HG03558 (cell line): ENCODE measurements around the gene PBX4.

Experiments used
- ATAC-seq: cut with Tn5 transposase; IDR thresholded peaks from one replicate; pipeline ENCODE4 v1.9.1; 2021; ENCODE audit warnings: moderate number of reproducible peaks; ENCODE audit not compliant: unreplicated experiment; ENCODE audit errors: extremely low read depth

PBX4 gene

GRCh38 chr19:19530889-19531288, 87.6 kb downstream of the PBX4 start:
- ATAC-seq = no peak

GRCh38 chr19:19530423-19530804, 88.1 kb downstream of the PBX4 start:
- no peak for ATAC-seq

- no peak for ATAC-seq
Measured at GRCh38 chr19:19529783-19530422, 88.6 kb downstream of the PBX4 start.

GRCh38 chr19:19528721-19529490, 89.6 kb downstream of the PBX4 start, which contains the start of gene YJEFN3:
Gene YJEFN3 (plus strand): TSS chr19:19528911. CDS start chr19:19528933, 22 bp downstream.
- no peak for ATAC-seq

GRCh38 chr19:19527674-19528625, 90.5 kb downstream of the PBX4 start:
- no peak for ATAC-seq

GRCh38 chr19:19527371-19527656, 91.2 kb downstream of the PBX4 start:
- ATAC-seq = no peak

GRCh38 chr19:19526581-19527370, 91.7 kb downstream of the PBX4 start:
- no peak for ATAC-seq

- no peak for ATAC-seq
Measured at GRCh38 chr19:19525611-19526380, 92.7 kb downstream of the PBX4 start.

- ATAC-seq = no peak
Measured at GRCh38 chr19:19524053-19524452, 94.4 kb downstream of the PBX4 start.

- no peak for ATAC-seq
Measured at GRCh38 chr19:19523177-19523576, 95.3 kb downstream of the PBX4 start.

GRCh38 chr19:19520989-19521388, 97.5 kb downstream of the PBX4 start:
- no peak for ATAC-seq

- no peak for ATAC-seq
Measured at GRCh38 chr19:19517235-19517619, 101.3 kb downstream of the PBX4 start.

- ATAC-seq = no peak
Measured at GRCh38 chr19:19515642-19516519, 102.6 kb downstream of the PBX4 start, which contains the start of gene NDUFA13. Gene NDUFA13 (plus strand): TSS chr19:19516225. CDS start chr19:19516239, 14 bp downstream.

- ATAC-seq = no peak
Measured at GRCh38 chr19:19514881-19515641, 103.4 kb downstream of the PBX4 start, which contains the start of gene TSSK6. Gene TSSK6 (minus strand): TSS chr19:19515548. CDS start chr19:19515427, 121 bp downstream.

- no peak for ATAC-seq
Measured at GRCh38 chr19:19514215-19514657, 104.3 kb downstream of the PBX4 start.

GRCh38 chr19:19513682-19514081, 104.8 kb downstream of the PBX4 start:
- no peak for ATAC-seq
